Bronchial epithelial cell (primary cell): ENCODE data around the gene MSGN1. TPM values are rescaled to one million over a fixed set of nuclear protein-coding genes. Genes with fewer than 3 reads are reported as not detected.

Source experiments
- DNase-seq: peaks from one replicate; pipeline ENCODE4 v3.0.0-alpha.2; 2010; ENCODE audit warnings: low read depth
- FAIRE-seq: peaks from 2 replicates; lab custom pipeline; 2011; peaks lifted over from hg19 to GRCh38; lab: Jason Lieb, UNC
- H3K27me3 ChIP-seq: 2 replicates; pipeline ENCODE4 v1.5.1; 2011; ENCODE audit warnings: low read length; ENCODE audit not compliant: control insufficient read depth, insufficient read depth
- H3K36me3 ChIP-seq: 2 replicates; pipeline ENCODE4 v1.5.1; 2011; ENCODE audit warnings: low read length; ENCODE audit not compliant: control insufficient read depth, insufficient read depth
- H3K4me3 ChIP-seq: 2 replicates; pipeline ENCODE4 v1.5.1; 2011; ENCODE audit warnings: mild to moderate bottlenecking, low read depth, low read length, control low read depth
- total RNA-seq: library from RNA; depleted of rRNA; stranded (reverse); fragments of >200 nt; gene quantifications from 2 replicates; pipeline ENCODE4 v1.2.1, GENCODE V29; 2014
- TF ChIP-seq, protein P1 (sequence below): IDR thresholded peaks from 2 replicates; pipeline ENCODE4 v1.5.1; 2011; ENCODE audit warnings: mild to moderate bottlenecking, moderate library complexity, low read length, control low read depth, inconsistent platforms; ENCODE audit not compliant: insufficient read depth, severe bottlenecking

Gene MSGN1
- total RNA-seq, 1 donor from 2014 or later, result not detected

DNA sequence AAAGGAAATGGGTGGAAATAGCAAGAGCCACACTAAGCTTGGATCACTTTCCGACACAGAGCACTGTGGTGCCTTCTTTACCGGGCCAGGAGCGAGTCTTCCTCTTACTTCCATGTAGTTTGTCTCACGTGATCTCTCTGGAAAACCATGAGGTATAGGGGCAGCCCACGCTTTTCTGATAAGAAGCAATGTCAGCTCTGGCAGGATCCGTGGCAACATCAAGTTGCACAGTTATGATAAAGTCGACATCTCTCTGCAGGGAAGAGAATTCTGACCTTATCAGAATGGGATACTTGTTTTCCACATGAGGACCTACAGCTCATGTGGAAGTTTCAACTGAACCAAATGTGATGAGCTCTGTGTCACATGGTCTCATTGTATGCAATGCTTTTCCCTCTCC is 29.5 kb downstream of the MSGN1 start:
- TF ChIP-seq, protein P1, sequence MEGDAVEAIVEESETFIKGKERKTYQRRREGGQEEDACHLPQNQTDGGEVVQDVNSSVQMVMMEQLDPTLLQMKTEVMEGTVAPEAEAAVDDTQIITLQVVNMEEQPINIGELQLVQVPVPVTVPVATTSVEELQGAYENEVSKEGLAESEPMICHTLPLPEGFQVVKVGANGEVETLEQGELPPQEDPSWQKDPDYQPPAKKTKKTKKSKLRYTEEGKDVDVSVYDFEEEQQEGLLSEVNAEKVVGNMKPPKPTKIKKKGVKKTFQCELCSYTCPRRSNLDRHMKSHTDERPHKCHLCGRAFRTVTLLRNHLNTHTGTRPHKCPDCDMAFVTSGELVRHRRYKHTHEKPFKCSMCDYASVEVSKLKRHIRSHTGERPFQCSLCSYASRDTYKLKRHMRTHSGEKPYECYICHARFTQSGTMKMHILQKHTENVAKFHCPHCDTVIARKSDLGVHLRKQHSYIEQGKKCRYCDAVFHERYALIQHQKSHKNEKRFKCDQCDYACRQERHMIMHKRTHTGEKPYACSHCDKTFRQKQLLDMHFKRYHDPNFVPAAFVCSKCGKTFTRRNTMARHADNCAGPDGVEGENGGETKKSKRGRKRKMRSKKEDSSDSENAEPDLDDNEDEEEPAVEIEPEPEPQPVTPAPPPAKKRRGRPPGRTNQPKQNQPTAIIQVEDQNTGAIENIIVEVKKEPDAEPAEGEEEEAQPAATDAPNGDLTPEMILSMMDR, result no peak
- H3K36me3 ChIP-seq, result no peaks in the 10 kb centered on the region
- H3K4me3 ChIP-seq, result no peak overlapping the region
- no peaks in the 10 kb centered on the region for H3K27me3 ChIP-seq
- no peak for FAIRE-seq
- DNase-seq, result no peak

DNA sequence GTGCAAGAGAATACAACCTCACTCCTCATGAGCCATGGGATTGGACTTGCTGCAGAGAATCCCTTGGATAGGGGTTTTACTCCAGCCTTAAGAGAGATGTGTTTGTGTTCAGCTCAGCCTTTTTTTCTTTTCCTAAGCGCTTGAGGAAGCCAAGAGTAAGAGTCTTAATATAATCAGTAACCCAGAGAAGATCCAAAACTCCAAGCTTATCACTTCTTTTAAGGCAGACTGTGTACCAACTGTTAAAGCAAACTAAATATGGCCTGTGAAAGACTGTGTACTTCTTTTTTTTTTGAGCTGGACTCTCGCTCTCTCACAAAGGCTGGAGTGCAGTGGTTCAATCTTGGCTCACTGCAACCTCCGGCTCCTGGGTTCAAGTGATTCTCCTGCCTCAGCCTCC is 30.4 kb downstream of the MSGN1 start:
- TF ChIP-seq, protein P1, result no peak
- DNase-seq (no peak), FAIRE-seq (no peak)
- Histone ChIP-seq H3K27me3 (no peaks in the 10 kb centered on the region), H3K4me3 (no peak overlapping the region), H3K36me3 (no peaks in the 10 kb centered on the region)

DNA sequence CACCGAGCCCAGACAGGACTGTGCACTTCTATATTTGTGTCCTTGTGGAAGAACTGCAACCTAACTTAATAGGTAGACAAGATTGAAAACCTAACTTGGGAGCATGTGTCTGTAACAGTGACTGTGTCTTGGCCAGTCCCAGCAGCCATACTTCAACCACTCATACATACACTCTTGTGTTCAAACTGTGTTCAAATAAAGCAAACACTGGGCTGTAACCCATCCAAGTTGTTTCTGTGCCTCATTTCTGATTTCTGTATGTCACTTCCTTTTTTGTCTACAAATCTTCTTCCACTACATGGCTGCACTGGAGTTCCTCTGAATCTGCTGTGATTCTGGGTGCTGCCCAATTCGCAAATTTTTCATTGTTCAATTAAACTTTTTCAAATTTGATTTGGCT is 31.0 kb downstream of the MSGN1 start:
- DNase-seq (no peak), FAIRE-seq (no peak)
- TF ChIP-seq, protein P1, result no peak
- Histone ChIP-seq H3K27me3 (no peaks in the 10 kb centered on the region), H3K4me3 (no peak overlapping the region), H3K36me3 (no peaks in the 10 kb centered on the region)

DNA sequence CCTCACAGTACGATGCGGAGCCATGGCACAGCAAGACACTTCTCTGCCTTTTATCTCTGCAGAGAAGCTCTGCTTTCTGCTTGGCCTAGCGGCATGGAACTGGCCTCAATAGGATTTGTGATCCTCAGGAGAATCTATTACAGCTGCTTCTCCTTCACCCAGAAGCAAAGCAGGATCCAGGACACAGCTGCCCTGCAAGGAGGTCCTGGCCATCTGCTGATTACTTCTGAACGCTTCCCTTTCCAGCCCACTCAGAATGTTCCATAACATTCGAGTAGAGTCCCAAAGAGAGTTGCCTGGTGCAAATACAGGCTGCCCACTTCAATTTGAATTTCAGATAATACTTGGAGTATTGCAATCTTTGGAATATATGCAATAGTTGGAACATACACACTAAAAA is 33.0 kb downstream of the MSGN1 start:
- Histone ChIP-seq H3K4me3 (no peak overlapping the region), H3K27me3 (no peaks in the 10 kb centered on the region), H3K36me3 (no peaks in the 10 kb centered on the region)
- FAIRE-seq, result no peak
- no peak for DNase-seq
- TF ChIP-seq, protein P1, result no peak

DNA sequence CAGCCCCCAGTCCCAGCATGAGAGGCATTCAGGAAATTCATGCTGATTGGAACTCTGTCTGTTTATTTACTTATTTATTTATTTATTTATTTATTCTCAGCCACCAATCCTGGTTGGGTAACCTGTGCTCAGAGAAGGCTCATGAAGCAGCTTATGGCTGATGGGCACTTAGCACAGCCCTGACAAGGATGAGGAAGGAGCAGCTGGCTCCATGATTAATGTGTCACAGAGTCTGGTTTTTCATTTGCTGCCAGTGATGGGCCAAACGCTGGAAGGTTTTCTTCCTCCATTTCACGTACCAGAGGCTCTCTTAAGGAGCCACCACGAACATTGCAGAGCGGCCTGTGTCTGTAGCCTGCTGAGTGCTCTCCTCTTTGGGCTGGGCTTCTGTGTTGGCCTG is 33.9 kb downstream of the MSGN1 start:
- Histone ChIP-seq H3K4me3 (no peak overlapping the region), H3K36me3 (no peaks in the 10 kb centered on the region), H3K27me3 (no peaks in the 10 kb centered on the region)
- DNase-seq (no peak), FAIRE-seq (no peak)
- TF ChIP-seq, protein P1, result no peak
